A673 (cell line): ENCODE measurements around the gene WWC1. TPM values are rescaled to one million over a fixed set of nuclear protein-coding genes. Genes with fewer than 3 reads are reported as not detected.
A peak's percentile ranks its signal among the peaks of the same experiment; 100 is the strongest.

Source experiments
- BruUV-seq: library from RNA; stranded (reverse); fragments of 400-500 nt; replicated peaks from 2 replicates; lab custom pipeline; 2021; lab: Mats Ljungman, UMichigan
- CTCF ChIA-PET: fragments of 300-600 bp; sonication (Branson Sonifier 250); formaldehyde crosslinking; loops from one replicate; lab custom pipeline; 2022; ENCODE audit warnings: antibody characterized with exemption; lab: Charles Lee
- POLR2A ChIA-PET: fragments of 300-600 bp; sonication (Branson Sonifier 250); formaldehyde crosslinking; loops from one replicate; lab custom pipeline; 2022; ENCODE audit warnings: antibody characterized with exemption; ENCODE audit not compliant: low non-redundant PET; lab: Charles Lee
- DNase-seq: peaks from one replicate; pipeline ENCODE4 v3.0.0-alpha.2; 2015; ENCODE audit warnings: low spot score
- H3K27ac ChIP-seq: fragments of 200-600 bp; sonication (generic); 2 replicates; pipeline ENCODE4 v1.5.1; 2016; ENCODE audit warnings: mixed run types, low read depth, mild to moderate bottlenecking, mixed read lengths, antibody characterized with exemption, low read length; ENCODE audit not compliant: poor library complexity, severe bottlenecking
- H3K27me3 ChIP-seq: fragments of 200-600 bp; sonication (generic); replicated peaks from 2 replicates; pipeline ENCODE4 v1.6.1; 2017; ENCODE audit warnings: mixed run types, low read depth, mild to moderate bottlenecking, mixed read lengths, antibody characterized with exemption, low read length; ENCODE audit not compliant: insufficient read depth, poor library complexity
- H3K36me3 ChIP-seq: fragments of 200-600 bp; sonication (generic); 2 replicates; pipeline ENCODE4 v1.6.1; 2016; ENCODE audit warnings: mixed run types, mild to moderate bottlenecking, mixed read lengths, antibody characterized with exemption, low read length; ENCODE audit not compliant: insufficient read depth, poor library complexity, severe bottlenecking
- H3K4me1 ChIP-seq: fragments of 200-600 bp; sonication (generic); 2 replicates; pipeline ENCODE4 v1.6.1; 2017; ENCODE audit warnings: mixed run types, mild to moderate bottlenecking, mixed read lengths, antibody characterized with exemption, low read length; ENCODE audit not compliant: insufficient read depth, poor library complexity, severe bottlenecking
- H3K4me3 ChIP-seq: fragments of 200-600 bp; sonication (generic); 2 replicates; pipeline ENCODE4 v1.5.1; 2016; ENCODE audit warnings: low read depth, mixed run types, mild to moderate bottlenecking, mixed read lengths, low read length; ENCODE audit not compliant: poor library complexity, severe bottlenecking
- H3K9me3 ChIP-seq: fragments of 200-600 bp; sonication (generic); 2 replicates; pipeline ENCODE4 v1.6.1; 2016; ENCODE audit warnings: mixed run types, low read depth, mild to moderate bottlenecking, mixed read lengths, antibody characterized with exemption, low read length; ENCODE audit not compliant: poor library complexity, severe bottlenecking
- EZH2 ChIP-seq: fragments of 200-600 bp; sonication (generic); IDR thresholded peaks from 2 replicates; pipeline ENCODE4 v1.6.1; 2017; ENCODE audit warnings: borderline replicate concordance, low read depth, mild to moderate bottlenecking, mixed read lengths, antibody characterized with exemption, low read length; ENCODE audit not compliant: poor library complexity, severe bottlenecking
- intact Hi-C: fragments of 100-400 bp; cut with micrococcal nuclease; formaldehyde crosslinking; loops from one replicate; pipeline ENCODE4 v1.10.0; 2022; ENCODE audit not compliant: unreplicated experiment
- total RNA-seq: library from RNA; stranded (reverse); gene quantifications from 2 replicates; pipeline ENCODE4 v1.2.3, GENCODE V29; 2021
- TF ChIP-seq, protein P1 (sequence below): fragments of 300-800, 200-600 bp; sonication (generic); conservative IDR thresholded peaks from 2 replicates; pipeline ENCODE4 v1.5.1; 2017; ENCODE audit warnings: low read depth, mild to moderate bottlenecking, antibody characterized with exemption, low read length, moderate library complexity, mixed read lengths

WWC1 gene
- total RNA-seq, 1 experiment from 2014 or later, result 8.8 TPM

DNA sequence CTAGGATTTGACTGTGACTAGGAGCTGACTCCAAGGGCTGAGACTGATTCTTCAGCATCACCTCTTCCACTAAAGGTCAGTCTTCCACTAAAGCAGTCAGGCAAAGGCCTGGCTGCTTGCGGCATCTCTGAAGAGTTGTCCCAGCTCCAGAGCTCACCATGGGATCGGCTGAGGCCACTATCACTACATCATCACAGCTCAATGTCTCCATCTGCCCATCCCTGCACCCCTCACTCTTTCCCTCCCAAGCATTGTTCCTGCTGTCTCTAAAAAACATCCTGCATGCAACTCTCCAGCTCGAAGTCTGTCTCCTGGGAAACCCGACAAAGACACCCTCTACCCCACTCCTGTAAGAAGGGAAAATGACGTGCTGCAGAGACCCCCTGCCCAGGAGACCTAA, 15.5 kb upstream of the WWC1 start:
- BruUV-seq, result no TSS peak
- no peaks in the 10 kb centered on the region for H3K9me3 ChIP-seq
- H3K27ac ChIP-seq, result no peak overlapping the region
- no peak for DNase-seq
- H3K4me3 ChIP-seq, result no peak overlapping the region
- H3K27me3 ChIP-seq, result no peaks in the 10 kb centered on the region
- TF ChIP-seq, protein P1, sequence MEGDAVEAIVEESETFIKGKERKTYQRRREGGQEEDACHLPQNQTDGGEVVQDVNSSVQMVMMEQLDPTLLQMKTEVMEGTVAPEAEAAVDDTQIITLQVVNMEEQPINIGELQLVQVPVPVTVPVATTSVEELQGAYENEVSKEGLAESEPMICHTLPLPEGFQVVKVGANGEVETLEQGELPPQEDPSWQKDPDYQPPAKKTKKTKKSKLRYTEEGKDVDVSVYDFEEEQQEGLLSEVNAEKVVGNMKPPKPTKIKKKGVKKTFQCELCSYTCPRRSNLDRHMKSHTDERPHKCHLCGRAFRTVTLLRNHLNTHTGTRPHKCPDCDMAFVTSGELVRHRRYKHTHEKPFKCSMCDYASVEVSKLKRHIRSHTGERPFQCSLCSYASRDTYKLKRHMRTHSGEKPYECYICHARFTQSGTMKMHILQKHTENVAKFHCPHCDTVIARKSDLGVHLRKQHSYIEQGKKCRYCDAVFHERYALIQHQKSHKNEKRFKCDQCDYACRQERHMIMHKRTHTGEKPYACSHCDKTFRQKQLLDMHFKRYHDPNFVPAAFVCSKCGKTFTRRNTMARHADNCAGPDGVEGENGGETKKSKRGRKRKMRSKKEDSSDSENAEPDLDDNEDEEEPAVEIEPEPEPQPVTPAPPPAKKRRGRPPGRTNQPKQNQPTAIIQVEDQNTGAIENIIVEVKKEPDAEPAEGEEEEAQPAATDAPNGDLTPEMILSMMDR, result no peak
- TF ChIP-seq EZH2, result no peak
- H3K4me1 ChIP-seq, result no peaks in the 10 kb centered on the region
- H3K36me3 ChIP-seq, result no peaks in the 10 kb centered on the region
- CTCF ChIA-PET, result no interaction called here
- intact Hi-C loops, result no loop called here
- POLR2A ChIA-PET, result no interaction called here

DNA sequence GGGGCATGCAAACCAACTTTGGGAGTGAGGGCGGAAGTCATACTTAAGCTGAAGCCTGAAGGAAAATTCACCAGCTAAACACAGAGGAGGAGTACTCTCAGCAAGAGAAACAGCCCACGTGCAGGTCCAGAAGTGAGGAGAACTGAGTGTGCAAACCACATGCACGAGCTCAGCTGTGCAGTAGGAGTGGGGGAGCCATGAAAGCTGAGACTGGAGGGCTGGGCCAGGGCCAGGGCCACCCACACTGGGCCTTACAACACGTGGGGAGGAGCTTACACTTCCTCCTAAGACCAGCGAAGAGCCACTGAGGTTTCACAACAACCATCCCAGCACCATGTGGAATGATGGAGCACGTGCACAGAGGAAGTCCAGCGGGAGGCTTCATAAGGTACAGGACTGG, 9.3 kb upstream of the WWC1 start:
- CTCF ChIA-PET, result no interaction called here
- Histone ChIP-seq H3K27ac (no peak overlapping the region), H3K4me3 (no peak overlapping the region), H3K36me3 (no peaks in the 10 kb centered on the region), H3K4me1 (no peaks in the 10 kb centered on the region), H3K27me3 (no peaks in the 10 kb centered on the region), H3K9me3 (no peaks in the 10 kb centered on the region)
- DNase-seq, result peak; percentile 17
- TF ChIP-seq, protein P1, result no peak
- no peak for TF ChIP-seq EZH2
- BruUV-seq, result no TSS peak
- POLR2A ChIA-PET, result interaction anchor here (0.5 kb wide), 1 partner anchor 62 kb away, joined by 6 read pairs; no protein-coding TSS in a partner anchor
- intact Hi-C loops, result no loop called here

DNA sequence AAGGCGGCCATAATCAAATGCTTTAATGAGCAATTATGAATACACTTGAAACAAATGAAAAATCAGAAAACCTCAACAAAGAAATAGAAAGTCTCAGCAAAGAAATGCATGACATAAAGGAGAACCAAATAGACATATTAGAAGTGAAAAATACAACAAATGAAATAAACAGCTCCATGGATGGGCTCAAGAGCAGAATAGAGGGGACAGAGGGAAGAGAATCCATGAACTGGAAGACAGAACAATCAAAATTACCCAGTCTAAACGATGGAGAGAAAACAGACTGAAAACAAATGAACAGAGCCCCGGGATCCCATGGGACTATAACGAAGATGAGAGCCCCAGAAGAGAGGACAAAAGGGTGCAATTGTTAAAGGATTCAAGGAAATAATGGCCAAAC, 6.6 kb upstream of the WWC1 start:
- no TSS peak for BruUV-seq
- Histone ChIP-seq H3K27ac (no peak overlapping the region), H3K9me3 (no peaks in the 10 kb centered on the region), H3K36me3 (no peaks in the 10 kb centered on the region), H3K4me3 (no peak overlapping the region), H3K27me3 (no peaks in the 10 kb centered on the region), H3K4me1 (no peaks in the 10 kb centered on the region)
- ChIA-PET POLR2A (no interaction called here), CTCF (interaction anchor here (0.6 kb wide), 1 partner anchor 19 kb away, joined by 3 read pairs; no protein-coding TSS in a partner anchor)
- DNase-seq, result no peak
- intact Hi-C loops, result no loop called here
- TF ChIP-seq, protein P1, result no peak
- TF ChIP-seq EZH2, result no peak
